CD4-positive, alpha-beta T cell treated with Interleukin-15 for 4 hours (primary cell): ENCODE data around the gene GDF11.

ENCODE experiments used
- DNase-seq: peaks from one replicate; pipeline ENCODE4 v3.0.0-alpha.2; 2020; ENCODE audit warnings: low spot score

The GDF11 gene

DNA sequence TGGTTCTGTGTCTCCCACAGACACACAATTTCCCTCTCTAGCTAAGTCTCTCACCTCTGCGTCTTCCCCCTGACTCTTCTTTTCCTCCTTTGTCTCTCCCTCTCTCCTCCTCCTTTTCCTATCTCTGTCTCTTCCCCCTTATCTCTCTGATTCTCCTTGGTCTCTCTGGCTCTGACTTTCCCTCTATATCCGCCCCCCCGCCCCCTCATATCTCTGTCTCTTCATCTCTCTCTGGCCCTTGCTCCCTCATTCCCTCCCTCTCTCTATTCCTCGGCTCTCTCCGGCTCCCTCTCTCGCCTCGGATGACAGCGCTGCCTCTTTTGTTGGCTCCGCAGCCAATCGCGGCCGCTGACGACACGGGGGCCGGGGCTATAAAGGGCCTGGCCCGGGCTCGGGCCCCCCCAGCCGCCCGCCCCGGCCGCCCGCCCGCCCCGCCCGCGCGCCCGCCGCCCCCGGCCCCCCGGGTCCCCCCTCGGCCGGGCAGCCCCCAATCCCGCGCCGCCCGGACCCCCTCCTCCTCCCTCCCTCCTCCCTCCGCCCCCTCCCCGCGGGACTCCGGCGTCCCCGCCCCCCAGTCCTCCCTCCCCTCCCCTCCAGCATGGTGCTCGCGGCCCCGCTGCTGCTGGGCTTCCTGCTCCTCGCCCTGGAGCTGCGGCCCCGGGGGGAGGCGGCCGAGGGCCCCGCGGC is at the start of gene GDF11:
TSS of gene GDF11 (plus strand) at position 404 of the 687 bp plus-strand sequence. CDS start at position 599, 195 bp downstream.
- DNase-seq: peak; percentile 79

DNA sequence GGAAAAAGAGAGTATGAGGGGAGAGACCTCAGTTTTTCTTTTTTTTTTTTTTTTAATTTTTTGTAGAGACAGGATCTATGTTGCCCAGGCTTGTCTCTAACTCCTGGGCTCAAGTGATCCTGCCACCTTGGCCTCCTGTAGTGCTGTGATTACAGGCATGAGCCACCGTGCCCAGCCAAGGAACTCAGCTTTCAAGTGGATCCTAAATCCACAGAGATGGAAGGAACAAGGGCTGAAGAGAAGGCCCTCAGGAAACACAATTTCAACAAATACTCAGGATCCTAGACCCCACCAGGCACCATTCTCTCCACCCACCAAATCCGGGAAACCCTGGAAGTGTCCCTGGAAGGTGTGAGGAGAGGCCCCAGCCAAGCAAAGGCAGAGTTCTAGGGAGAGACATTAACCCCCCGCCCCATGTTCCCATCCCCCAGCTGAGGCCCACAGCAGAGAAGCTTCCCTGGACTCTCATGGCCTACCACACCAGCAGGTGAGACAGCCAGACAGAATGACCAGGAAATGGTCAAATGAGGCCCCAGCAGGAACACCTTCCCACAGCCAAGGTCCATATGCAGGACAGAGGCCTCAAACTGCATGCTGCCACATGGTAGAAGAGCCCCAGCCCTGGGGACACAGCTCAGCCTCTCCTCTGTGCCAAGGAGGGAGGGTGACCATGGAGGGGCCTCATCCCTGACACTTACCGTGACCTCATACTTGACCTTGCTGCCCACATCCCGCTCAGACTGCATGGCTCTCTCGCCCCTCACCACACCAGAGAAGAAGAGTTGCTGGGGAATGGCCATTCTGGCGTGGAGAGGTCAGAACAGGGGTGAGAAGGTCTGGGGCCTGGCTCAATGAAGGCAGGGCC is 49.4 kb upstream of the GDF11 start:
- DNase-seq: no peak

DNA sequence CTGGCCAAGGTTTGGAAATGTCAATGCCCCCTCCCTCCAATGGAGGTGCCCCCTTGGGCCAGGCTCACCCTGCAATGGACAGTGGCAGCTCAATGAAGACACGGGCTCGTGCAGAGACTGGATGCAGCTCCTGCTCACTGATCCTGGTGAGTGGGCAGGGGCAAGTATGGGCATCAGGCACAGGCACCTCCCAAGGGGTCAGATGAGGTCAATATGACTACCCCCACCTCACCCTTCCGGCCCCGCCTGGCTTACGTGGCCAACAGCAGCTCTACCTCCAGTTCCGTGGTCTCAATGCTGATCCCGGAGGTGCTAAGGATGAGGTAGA is 48.8 kb upstream of the GDF11 start:
- no peak for DNase-seq

DNA sequence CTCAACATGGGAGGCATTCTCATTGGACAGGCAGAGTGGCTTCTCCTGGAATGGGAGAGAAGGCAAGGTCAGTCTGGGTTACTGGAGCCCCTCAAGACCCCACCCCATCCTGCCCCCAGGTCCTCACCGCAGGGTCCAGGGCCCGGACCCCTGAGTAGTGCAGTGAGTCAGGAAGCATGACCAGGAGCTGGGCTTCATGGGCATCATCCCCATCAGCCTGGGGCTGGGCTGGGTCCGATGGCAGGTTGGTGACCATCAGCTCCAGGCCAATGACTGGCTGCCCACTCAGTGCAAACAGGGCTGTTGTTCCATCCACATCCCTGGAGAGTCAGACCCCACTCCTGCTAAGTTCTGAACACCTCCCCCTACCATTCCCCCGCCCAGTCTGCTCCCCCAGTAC is 48.3 kb upstream of the GDF11 start:
- DNase-seq: no peak

DNA sequence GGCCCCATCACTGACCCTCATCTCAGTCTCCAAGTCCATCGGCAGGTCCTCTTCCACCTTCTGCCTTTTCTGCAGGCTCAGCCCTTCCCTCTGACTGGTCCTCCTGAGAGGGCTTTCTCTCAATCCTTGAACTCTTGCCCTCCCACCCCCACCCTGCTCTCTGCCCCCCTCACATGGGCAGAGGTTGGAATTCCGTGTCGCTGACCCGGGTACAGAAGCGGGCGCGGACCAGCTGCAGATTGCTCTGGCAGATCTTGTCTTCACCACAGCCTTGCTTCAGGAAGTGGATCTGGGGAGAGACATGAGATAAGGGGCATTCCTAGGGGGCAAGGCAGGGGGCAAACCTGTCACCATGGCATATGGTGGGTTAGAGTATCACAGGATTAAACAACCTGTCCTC is 47.6 kb upstream of the GDF11 start:
- no peak for DNase-seq

DNA sequence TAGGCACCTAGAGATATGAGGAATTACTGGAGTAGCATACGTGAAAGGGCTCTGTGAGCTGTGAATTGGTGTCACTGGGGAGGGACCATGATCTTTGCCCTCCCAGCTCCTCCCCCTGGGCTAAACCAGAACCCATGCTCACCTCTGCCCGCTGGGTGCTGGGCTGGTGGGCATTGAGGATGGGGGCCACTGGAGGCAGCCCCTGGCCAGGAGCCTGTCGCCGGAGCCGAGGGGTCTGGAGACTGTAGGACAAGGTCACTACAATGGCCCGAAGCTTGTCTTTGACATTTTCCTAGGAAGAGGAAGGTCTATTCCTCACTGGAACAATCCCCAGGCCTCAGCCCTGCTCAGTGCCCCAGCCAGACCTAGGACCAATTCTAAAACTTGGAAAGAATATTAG is 46.8 kb upstream of the GDF11 start:
- no peak for DNase-seq

DNA sequence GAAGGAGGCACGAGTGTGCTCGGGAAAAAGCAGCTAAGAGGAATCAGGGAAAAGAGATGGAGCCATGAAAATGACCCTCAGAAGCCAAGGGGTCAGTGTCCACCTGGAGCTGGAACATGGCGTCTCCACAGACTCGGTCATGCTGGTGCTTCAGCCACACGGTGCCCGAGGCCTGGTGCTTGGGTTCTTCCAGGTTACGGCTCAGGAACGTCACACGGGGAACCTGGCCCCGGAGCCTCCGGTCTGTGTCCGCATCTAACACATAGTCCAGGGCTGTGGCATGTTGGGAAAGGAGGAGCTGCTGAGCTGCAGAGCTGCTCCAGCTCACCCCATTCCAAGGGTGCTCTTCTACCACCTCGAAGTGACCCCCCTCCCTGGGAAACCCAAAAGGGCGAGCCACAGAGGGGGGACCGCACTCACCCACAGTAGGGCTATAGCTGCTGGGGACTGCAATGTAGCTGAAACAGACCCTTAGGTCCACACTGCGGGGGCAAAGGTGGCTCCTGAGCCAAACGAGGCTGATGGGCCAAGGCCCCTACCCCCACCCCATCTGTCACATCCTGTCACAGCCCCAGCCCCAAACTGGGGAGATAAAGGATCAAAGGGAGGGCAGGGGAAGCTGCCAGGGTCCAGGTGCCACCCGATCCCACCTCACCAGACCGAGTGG is 46.0 kb upstream of the GDF11 start:
- DNase-seq: no peak

DNA sequence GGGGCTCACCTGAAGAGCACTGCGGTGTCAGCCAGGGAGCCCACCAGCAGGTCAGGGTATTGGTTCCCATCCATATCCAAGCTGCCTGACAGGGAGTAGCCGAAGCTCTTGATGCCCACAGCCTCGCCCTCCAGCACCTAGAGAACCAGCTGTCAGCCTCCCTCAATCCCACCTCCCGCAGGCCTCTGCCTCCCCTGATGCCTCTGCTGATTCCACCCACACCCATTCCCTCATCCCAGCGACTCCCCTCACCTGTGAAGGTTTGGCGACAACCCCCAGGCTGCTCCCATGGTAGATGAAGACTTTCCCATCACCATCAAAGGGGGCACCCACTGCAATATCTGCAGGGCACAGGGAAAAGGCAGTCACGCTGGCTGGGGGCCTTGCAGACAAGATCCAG is 45.2 kb upstream of the GDF11 start:
- no peak for DNase-seq

DNA sequence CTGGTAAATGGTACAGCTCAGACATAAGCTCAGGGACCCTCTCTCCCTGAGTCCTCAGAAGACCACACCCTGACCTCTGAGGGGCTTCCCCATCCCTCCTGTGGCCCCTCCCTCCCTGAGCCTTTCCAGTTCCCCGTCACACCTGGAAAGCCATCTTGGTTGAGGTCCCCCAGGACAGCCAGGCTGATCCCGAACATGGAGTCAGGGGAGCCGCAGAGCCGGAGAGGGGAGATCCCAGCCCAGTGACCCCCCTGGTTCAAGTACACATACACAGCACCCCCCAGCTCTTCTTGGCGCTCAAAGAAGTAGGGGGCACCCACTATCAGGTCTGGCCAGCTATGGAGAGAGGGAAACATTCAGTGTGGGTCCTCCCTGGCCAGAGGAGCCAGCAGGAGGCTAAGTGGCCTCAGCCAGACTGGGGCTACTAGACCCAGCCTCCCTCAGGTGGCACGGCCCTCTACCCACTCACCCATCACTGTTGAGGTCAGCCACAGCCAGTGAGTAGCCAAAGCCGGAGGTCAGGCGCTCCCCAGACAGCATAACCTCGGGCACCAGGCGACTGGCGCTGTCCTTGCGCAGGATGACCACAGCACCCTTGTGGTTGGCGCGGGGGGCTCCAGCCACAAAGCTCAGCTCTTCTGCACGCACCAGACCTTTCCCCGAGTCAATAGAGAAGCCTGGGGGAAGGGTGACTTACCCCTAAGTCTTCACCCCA is 44.5 kb upstream of the GDF11 start:
- no peak for DNase-seq

DNA sequence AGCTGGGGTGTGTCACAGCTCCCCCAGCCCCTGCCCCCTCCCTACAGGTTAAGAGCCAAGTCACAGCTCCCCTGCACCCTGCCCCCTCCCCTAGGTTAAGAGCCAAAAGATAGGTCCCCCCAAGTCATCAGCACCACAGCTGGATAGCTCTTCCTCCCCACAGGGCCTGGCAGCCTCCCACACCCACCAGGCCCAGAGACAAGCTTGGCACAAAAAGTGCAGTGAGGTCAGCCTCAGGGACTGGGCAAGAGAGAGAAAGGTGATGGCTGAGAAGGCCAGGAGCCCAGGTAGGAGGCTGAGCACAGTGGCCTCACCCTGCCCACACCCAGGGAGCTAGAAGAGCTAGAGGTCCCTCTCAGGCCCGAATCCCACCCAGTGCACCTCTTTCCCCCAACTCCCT is 44.0 kb upstream of the GDF11 start:
- no peak for DNase-seq

DNA sequence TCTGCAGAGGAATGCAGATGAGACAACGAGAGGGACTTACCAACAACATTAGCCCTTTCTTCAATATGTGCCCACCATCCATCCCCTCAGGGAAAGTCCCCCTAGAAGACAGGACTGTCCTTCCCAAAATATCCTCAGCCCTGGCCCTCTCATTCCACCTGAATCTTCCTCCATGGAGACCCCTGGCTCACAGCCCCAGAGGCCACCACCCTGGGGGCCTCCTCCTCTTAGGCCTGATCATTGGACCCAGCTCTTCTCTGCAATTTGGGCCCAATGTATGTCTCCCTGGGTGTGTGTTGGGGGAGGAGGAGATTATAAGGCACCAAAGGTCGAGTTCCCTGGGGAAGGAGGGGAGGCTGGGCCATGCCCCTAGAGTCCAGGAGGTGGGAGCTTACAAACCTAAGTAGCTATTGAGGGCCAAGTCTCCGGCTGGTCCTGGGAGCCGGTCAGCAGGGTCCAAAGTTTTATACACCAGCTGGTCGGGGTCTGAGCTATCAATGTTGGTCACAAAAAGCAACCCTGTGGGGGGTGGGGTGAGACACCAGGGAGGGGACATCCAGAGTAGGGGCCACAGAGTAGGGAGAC is 43.4 kb upstream of the GDF11 start:
- no peak for DNase-seq

DNA sequence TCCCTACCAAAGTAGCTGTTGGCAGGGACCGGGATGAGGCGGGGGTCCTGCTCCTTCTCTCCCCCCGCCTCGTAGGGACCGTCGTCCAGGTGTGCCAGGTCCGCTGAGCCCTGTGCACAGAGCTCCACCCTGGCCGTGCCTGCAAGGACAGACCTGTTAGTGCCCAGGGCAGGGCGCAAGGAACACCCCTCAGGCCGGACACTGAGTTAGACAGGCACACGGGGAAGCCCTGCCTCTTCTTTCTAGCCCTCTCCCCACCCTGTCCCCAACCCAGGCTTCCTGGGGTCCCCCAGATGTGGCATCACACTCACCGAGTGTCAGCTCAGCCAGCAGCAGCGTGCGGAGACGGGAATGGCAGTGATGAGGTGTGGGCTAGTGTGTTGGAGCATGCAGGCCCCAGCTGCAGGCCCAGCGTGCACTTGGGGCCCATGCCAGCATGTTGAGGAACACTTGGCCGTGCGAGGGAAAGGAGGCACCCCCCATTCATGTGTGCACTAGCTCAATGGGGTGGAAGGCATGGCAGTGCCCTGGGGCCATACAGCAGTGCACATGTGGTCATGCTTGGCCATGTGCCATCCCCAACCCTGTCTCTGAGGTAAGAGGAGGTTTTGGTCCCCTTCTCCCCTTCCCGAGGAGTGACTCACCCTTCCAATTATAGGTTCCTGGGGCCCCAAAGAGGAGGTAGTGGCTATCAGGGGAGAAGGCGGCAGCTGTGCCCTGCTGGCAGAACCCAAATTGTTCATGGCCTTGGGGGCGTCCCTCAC is 42.5 kb upstream of the GDF11 start:
- no peak for DNase-seq

DNA sequence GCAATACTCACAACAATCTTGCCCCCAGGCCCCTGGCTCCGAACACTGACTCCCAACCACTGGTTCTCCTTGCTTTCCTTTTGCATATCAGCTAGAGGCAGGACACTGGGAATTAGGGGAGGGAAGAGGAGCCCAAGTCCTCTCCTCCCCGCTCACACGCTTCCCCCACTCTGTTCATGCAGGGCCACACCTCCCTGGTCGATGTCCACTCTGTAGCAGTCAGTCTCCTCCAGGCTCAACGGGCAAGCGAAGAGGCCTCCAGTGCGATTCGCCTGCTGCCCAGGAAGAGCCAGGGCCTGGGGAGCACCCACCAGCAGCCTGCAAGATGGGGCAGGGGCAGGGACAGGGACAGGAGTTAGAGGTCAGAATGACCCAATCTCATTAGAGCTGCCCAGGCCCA is 40.1 kb upstream of the GDF11 start:
- no peak for DNase-seq

DNA sequence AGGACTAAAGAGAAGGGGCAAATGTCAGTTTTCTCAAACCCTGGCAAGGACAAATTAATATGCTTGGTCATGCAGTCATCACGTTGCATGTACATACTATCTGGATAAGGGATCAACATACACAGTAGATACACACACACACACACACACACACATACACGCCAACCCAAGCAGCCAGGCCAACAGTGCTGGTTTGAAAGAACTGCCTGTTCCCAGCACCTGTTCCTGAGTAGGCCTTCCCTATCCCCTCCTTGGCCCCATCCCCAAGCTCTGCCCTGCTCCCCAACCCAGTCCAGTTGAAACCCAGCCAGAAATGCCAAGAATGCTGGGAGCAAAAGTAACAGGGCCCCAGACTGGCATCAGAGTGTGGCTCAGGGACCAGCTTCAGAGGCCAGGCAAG is 39.6 kb upstream of the GDF11 start:
- DNase-seq: no peak

DNA sequence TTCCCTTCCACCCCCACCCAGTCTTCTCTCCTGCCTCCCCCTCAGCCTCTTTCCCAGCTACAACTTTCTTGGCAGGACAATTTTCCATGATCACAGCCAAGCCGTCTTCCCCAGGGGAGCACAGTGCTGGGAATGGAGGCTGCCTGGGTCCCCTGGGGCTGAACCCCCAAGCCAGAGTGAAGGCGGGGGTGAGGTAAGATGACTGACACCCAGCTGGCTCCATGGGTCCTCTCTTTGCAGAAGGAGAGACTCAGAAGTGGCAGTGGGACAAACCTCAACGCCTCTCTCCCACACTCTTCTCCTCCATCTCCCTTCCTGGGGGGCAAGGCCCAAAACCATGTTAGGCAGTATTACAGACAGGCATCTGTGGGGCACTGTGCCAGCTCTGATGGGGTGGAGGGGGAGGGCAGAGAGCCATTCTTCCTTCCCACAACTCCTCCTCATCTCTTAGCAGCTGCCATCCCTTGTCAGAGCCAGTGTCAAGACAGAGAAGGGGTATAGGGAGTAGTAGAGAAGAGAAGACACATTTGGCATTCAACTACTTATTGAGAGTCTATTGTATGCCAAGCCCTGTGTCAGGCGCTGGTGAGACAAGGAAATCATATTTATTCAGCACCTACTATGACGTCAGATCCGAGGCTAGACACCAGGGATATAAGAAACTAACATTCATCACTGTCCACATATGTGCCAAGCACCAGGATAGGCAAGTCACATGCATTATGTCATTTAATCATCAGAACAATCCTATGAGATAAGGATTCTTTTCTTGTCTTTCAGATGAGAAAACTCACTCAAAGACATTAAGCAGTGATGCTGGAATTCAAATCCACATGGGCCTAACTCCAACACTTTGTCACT is 38.8 kb upstream of the GDF11 start:
- no peak for DNase-seq

DNA sequence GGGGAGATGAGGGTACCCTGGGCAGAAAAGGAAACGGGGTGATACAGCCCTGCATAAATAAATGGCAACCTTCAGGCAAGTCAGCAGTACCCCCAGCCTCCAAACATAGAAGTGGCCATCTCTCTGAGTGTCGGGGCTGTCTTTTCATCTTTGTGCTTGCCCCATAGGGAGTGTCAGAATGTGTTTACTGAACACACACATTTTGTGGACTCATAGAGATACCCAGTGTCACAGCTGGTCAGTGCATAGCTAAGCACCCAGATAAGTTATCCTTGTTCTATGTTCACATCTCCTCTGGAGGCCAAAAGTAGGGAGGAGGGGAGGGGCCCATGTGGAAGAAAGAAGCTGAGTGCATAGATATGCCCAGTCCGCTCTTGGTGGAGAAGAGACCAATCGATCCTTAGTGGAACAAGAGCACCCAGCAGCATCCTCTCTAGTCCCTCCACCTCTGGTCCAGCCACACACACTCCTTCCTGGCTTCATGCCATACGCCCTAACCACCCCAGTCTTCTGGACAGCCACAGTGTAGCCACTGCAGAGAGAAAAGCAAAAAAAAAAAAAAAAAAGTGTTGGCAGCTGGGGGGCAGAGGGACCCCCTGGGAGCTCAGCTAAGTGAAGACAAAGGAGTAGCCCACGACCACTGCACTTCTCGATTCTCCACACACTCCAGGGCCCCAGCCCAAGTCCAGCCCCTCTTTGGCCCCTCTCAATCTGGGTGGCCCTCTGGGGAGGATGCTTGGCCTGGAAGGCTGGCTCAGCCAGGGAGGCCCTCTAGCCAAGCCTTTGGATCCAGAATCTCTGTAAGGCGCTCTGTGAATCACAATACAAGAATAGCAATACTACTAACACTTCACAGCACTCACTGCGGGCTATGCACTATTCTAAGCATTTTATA is 37.9 kb upstream of the GDF11 start:
- no peak for DNase-seq

DNA sequence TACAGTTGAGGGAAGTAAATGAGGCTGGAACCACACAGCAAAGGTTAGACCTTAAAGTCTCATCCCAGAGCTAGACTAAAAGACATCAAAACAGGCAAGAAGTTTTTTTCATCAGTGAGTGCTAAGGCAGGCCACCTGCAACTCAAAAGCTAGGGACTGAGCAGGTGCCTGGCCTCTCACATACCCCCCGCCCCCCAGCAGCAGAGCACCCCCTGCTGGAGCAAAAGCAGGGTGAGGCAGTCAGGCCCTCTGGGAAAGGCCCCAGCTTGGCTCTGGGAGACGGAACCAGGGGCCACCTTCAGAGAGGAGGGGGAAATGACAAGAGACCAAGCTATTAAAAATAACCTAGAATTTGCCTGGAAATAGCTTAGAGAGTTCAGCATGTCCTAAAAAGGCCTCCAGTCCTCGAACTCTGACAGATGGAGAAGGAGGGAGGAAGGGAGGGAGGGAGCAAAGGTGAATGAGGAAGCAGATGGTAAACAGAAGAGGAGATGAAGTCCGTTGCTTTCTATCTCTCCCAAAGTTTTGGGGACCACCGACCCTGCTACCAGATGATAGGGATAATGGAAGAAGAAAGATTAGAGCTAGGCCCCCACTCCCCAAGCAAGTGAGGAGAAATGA is 37.0 kb upstream of the GDF11 start:
- no peak for DNase-seq

DNA sequence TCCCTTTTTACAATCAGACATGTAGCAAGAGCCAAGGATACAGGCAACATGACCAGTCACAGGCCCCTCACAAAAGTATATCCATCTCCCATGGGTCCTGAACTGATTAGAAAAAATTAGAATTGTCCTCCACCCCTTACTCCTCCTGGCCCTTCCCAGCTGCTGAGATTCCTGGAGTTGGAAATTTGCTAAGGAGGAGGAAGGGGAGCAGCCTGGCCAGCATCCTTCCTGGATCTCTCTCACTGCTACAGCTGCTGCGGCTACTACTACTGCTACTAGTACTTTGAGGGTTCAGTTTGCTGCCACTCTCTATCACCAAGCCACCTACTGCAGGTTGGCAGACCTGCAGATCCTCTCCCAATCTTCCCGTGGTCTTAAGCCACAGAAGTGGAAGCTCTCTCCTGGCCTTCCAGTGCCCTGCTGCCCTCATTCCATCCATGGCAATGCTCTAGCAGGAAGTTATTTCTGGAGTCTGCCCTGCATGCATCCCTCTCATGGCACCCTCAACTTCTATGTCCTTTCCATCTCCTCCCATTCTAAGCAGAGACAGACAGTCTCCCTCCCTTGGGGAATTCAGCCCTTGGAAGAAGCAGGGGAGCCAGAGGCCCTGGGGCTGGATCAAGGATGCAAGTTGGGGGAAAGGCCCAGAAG is 36.2 kb upstream of the GDF11 start:
- DNase-seq: no peak
